Stomach (tissue), 9 donors: ENCODE measurements around the gene ACVRL1. TPM values are rescaled to one million over a fixed set of nuclear protein-coding genes. Genes with fewer than 3 reads are reported as not detected.

Experiments
- DNase-seq, 2 donors: peaks; one replicate each; pipeline versions ENCODE4 v3.0.0 to v3.0.0-alpha.2; 2013 to 2019
- H3K27ac ChIP-seq, 5 donors: fragments of 200-600 bp in 4 of 5; sonication (generic) in 4 of 5; one replicate each; pipeline ENCODE4 v1.5.1; 2013 to 2019; ENCODE audit warnings: mild to moderate bottlenecking in 1 of 5, moderate library complexity in 1 of 5
- H3K27me3 ChIP-seq, 3 donors: fragments of 200-600 bp; sonication (generic); one replicate each; pipeline ENCODE4 v1.5.1; 2017 to 2019; ENCODE audit warnings: mixed run types in 1 of 3
- H3K36me3 ChIP-seq, 4 donors: fragments of 200-600 bp; sonication (generic); 1 replicate in 3 of 4; 2 replicates in 1 of 4; pipeline ENCODE4 v1.5.1; 2016 to 2019
- H3K4me1 ChIP-seq, 4 donors: fragments of 200-600 bp; sonication (generic); one replicate each; pipeline ENCODE4 v1.5.1; 2016 to 2019
- H3K4me3 ChIP-seq, 4 donors: fragments of 200-600 bp; sonication (generic) in 3 of 4; one replicate each; pipeline ENCODE4 v1.5.1; 2016 to 2019; ENCODE audit warnings: mild to moderate bottlenecking in 1 of 4
- H3K9me3 ChIP-seq, 4 donors: fragments of 200-600 bp; sonication (generic); one replicate each; pipeline ENCODE4 v1.5.1; 2016 to 2019
- CTCF ChIP-seq, 7 experiments: fragments of 450-650 bp in 4 of 7; fragments of 200-600 bp in 3 of 7; sonication (generic) in 3 of 7; IDR thresholded peaks; one replicate each; pipeline ENCODE4 v1.5.1; 2016 to 2019; ENCODE audit warnings: antibody characterized with exemption in 7 of 7, control low read depth in 2 of 7, mild to moderate bottlenecking in 1 of 7
- EP300 ChIP-seq: sonication (generic); formaldehyde crosslinking; IDR thresholded peaks from one replicate; pipeline ENCODE4 v1.6.1; 2017; ENCODE audit warnings: antibody characterized with exemption
- POLR2A ChIP-seq, 4 donors: fragments of 450-650 bp; IDR thresholded peaks; one replicate each; pipeline ENCODE4 v1.6.1; 2016; ENCODE audit warnings: antibody characterized with exemption in 4 of 4, control low read depth in 2 of 4, mild to moderate bottlenecking in 1 of 4, moderate library complexity in 1 of 4
- POLR2AphosphoS5 ChIP-seq, 3 donors: sonication (generic); formaldehyde crosslinking; IDR thresholded peaks; one replicate each; pipeline ENCODE4 v1.6.1; 2016; ENCODE audit warnings: antibody characterized with exemption in 3 of 3
- WGBS, 5 donors: extraction: QIAGEN DNeasy Blood & Tissue Kit in 3 of 5; methylation state at CpG; one replicate each; pipeline versions ENCODE4 v1.1.5 to v1.1.7; 2013 to 2018; 5-methylcytosine and 5-hydroxymethylcytosine counted together
- intact Hi-C: fragments of 100-400 bp; cut with DNase I; formaldehyde crosslinking; loops from one replicate; pipeline ENCODE4 v1.15.1; 2023; ENCODE audit warnings: low total_unique reads
- polyA plus RNA-seq, 3 donors: library from polyadenylated mRNA; stranded (reverse); fragments of 200-250 nt; gene quantifications; one replicate each; pipeline ENCODE4 v1.2.3, GENCODE V29; 2013
- total RNA-seq, 5 donors: library from RNA; depleted of rRNA; stranded (reverse); fragments of >200 nt; gene quantifications; one replicate each; pipeline versions ENCODE4 v1.1.0 to v1.2.3, GENCODE V29; 2014 to 2016
- donor health status: healthy with polysubstance abuse.
- donor health status: Bipolar disorder and iron deficiency.
- donor health status: healthy.

The ACVRL1 gene
- total and polyA plus RNA-seq, 8 donors: 11.0 to 117 (median 45.4) TPM

- Histone ChIP-seq H3K4me3 (no peak overlapping the region), H3K4me1 (peaks cover 0 to 7% (median 0%) of the 10 kb centered on the region in 4 donors), H3K27me3 (no peaks in the 10 kb centered on the region), H3K36me3 (no peaks in the 10 kb centered on the region), H3K27ac (no peak overlapping the region), H3K9me3 (no peaks in the 10 kb centered on the region)
- TF ChIP-seq POLR2A (IDR thresholded peaks at IDR 0.05): no peak
- TF ChIP-seq POLR2AphosphoS5 (IDR thresholded peaks at IDR 0.05): no peak
- no peak for TF ChIP-seq EP300
- no peak for TF ChIP-seq CTCF (IDR thresholded peaks at IDR 0.05)
- intact Hi-C loops: no loop called here
- DNase-seq: peak in 1 of 2 donors; percentile 43
- WGBS, 5 donors: 28 to 59% (median 51%) methylated on average over 5 of the region's 5 CpGs
Measured at GRCh38 chr12:51932218-51933076, 25.1 kb downstream of the ACVRL1 start.

GRCh38 chr12:51934080-51934479, 26.8 kb downstream of the ACVRL1 start:
- Histone ChIP-seq H3K9me3 (no peaks in the 10 kb centered on the region), H3K4me3 (no peak overlapping the region), H3K36me3 (no peaks in the 10 kb centered on the region), H3K4me1 (peaks cover 0 to 7% (median 0%) of the 10 kb centered on the region in 4 donors), H3K27me3 (no peaks in the 10 kb centered on the region), H3K27ac (no peak overlapping the region)
- 90 to 99% (median 93%) methylated on average over 4 of the region's 4 CpGs for WGBS, 5 donors
- intact Hi-C loops: no loop called here
- no peak for TF ChIP-seq EP300
- TF ChIP-seq POLR2A (IDR thresholded peaks at IDR 0.05): no peak
- no peak for TF ChIP-seq POLR2AphosphoS5 (IDR thresholded peaks at IDR 0.05)
- TF ChIP-seq CTCF (IDR thresholded peaks at IDR 0.05): no peak
- no peak for DNase-seq

- H3K4me3 ChIP-seq: no peak overlapping the region
- H3K9me3 ChIP-seq: no peaks in the 10 kb centered on the region
- 52 to 78% (median 69%) methylated on average over 2 of the region's 2 CpGs for WGBS, 5 donors
- no peaks in the 10 kb centered on the region for H3K27me3 ChIP-seq
- peak in 1 of 2 donors; percentile 68 for DNase-seq
- TF ChIP-seq POLR2A (IDR thresholded peaks at IDR 0.05): no peak
- no peak for TF ChIP-seq POLR2AphosphoS5 (IDR thresholded peaks at IDR 0.05)
- TF ChIP-seq CTCF (IDR thresholded peaks at IDR 0.05): no peak
- no peak for TF ChIP-seq EP300
- intact Hi-C loops: no loop called here
- H3K27ac ChIP-seq: no peak overlapping the region
- peaks cover 0 to 14% (median 11%) of the 10 kb centered on the region in 4 donors for H3K4me1 ChIP-seq
- no peaks in the 10 kb centered on the region for H3K36me3 ChIP-seq
Measured at GRCh38 chr12:51937926-51938325, 30.6 kb downstream of the ACVRL1 start.

GRCh38 chr12:51938726-51939125, 31.4 kb downstream of the ACVRL1 start:
- 70 to 98% (median 75%) methylated on average over 6 of the region's 6 CpGs for WGBS, 5 donors
- no peak for TF ChIP-seq POLR2A (IDR thresholded peaks at IDR 0.05)
- peaks cover 0 to 14% (median 11%) of the 10 kb centered on the region in 4 donors for H3K4me1 ChIP-seq
- H3K4me3 ChIP-seq: no peak overlapping the region
- no peaks in the 10 kb centered on the region for H3K36me3 ChIP-seq
- intact Hi-C loops: no loop called here
- H3K9me3 ChIP-seq: peaks cover 0 to 1% (median 0%) of the 10 kb centered on the region in 4 donors
- no peak for DNase-seq
- H3K27me3 ChIP-seq: no peaks in the 10 kb centered on the region
- no peak overlapping the region for H3K27ac ChIP-seq
